OCI-LY3 (cell line): Measurements from ENCODE around the gene NHEJ1.

Experiments used
- EZH2phosphoT487 ChIP-seq: fragments of 200-600 bp; shearing (Covaris generic); IDR thresholded peaks from 2 replicates; pipeline ENCODE4 v1.6.1; 2018; ENCODE audit warnings: antibody characterized with exemption, mixed run types, low read depth
- TF ChIP-seq, protein P1 (sequence below): fragments of 200-600, 300-600 bp; sonication (generic); IDR thresholded peaks from 2 replicates; pipeline ENCODE4 v1.5.1; 2014; ENCODE audit warnings: antibody characterized with exemption, low read length, low read depth

GRCh38 chr2:219056176-219056895 lies 104.3 kb downstream of the NHEJ1 start:
- TF ChIP-seq, protein P1, sequence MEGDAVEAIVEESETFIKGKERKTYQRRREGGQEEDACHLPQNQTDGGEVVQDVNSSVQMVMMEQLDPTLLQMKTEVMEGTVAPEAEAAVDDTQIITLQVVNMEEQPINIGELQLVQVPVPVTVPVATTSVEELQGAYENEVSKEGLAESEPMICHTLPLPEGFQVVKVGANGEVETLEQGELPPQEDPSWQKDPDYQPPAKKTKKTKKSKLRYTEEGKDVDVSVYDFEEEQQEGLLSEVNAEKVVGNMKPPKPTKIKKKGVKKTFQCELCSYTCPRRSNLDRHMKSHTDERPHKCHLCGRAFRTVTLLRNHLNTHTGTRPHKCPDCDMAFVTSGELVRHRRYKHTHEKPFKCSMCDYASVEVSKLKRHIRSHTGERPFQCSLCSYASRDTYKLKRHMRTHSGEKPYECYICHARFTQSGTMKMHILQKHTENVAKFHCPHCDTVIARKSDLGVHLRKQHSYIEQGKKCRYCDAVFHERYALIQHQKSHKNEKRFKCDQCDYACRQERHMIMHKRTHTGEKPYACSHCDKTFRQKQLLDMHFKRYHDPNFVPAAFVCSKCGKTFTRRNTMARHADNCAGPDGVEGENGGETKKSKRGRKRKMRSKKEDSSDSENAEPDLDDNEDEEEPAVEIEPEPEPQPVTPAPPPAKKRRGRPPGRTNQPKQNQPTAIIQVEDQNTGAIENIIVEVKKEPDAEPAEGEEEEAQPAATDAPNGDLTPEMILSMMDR = no peak
- no peak for TF ChIP-seq EZH2phosphoT487
